HG03196 (cell line): Measurements from ENCODE around the gene PAGE2B.
"Not testable (repeated sequence)": the region's sequence is repeated elsewhere in the genome, so short reads cannot be mapped to it uniquely, and the experiment has no call there.

Experiments used
- ATAC-seq: cut with Tn5 transposase; IDR thresholded peaks from one replicate; pipeline ENCODE4 v1.9.1; 2021; ENCODE audit not compliant: unreplicated experiment

The PAGE2B gene

DNA sequence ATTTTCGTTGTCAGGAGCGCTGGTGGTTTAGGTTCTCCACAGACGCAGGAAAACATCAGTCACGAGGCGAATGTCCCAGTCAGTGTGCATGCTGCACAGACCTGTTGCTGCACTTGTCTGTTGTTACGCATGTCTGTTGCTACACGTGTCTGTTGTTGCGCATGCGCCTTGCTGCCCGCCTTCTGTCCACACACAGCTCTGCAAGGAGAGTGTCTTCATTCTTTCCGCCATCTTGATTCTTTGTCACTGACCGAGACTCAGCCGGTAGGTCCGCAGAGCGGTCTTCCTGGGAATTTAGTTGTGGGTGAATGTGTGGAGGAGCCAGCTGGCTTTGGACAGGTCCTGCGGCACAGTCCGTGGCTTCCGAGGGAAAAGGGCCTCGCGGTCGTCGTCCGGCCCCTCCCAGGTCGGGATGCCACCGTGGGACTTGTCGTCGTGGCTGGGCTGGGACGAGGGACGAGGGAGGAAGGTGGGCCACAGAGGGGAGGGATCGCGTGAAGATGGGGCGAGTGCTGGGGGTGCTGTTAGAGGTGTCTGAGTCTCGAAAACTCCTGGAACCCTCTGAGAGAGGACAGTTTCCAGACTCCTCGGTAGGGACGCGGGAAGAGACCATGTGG is at the start of gene PAGE2B:
Gene PAGE2B (plus strand): TSS at position 180 of the 617 bp plus-strand sequence. CDS start 1,012 bp downstream, outside the sequence.
- ATAC-seq, result no peak

GRCh38 chrX:55026143-55026542 is 48.7 kb upstream of the PAGE2B start:
- ATAC-seq, result no peak

GRCh38 chrX:55026840-55027239 is 48.0 kb upstream of the PAGE2B start:
- ATAC-seq, result no peak

DNA sequence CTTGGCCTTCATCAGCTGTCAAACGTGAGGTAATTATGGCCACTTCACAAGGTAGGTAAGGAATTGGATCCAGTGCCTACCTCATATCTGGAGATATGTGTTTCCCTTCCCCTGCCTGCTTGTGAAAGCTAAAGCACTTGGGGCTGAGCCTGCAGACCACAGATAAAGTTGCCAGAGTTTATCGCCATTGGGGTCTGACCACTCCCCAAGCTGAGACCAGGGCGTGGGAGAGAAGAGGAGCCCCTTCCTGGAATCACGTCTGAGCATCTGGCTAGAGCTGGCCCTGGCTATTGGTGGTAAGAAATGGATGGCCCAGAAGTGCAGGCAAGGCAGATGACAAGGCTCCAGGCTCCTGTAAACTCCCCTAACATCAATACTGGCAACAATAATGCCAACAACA is 46.8 kb upstream of the PAGE2B start:
- no peak for ATAC-seq

GRCh38 chrX:55028611-55029010 is 46.2 kb upstream of the PAGE2B start:
- ATAC-seq, result no peak

DNA sequence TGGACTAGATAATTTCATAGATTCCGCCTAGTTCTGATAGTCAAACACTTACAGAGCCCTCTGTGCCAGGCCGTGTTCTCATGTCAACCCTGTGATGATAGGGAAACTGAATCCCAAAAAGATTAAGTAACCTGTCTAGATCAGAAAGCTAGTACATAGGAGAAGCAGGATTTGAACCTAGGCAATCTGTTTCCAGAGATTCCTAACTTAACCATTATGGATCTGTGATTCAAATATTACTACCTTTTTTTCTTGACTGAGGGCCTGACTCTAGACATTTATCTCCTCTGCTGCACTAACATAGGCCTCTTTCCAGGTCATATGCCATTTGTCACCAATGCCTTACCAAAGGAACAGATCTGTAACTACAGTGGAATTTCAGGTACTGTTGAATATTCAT is 45.5 kb upstream of the PAGE2B start:
- ATAC-seq, result no peak

DNA sequence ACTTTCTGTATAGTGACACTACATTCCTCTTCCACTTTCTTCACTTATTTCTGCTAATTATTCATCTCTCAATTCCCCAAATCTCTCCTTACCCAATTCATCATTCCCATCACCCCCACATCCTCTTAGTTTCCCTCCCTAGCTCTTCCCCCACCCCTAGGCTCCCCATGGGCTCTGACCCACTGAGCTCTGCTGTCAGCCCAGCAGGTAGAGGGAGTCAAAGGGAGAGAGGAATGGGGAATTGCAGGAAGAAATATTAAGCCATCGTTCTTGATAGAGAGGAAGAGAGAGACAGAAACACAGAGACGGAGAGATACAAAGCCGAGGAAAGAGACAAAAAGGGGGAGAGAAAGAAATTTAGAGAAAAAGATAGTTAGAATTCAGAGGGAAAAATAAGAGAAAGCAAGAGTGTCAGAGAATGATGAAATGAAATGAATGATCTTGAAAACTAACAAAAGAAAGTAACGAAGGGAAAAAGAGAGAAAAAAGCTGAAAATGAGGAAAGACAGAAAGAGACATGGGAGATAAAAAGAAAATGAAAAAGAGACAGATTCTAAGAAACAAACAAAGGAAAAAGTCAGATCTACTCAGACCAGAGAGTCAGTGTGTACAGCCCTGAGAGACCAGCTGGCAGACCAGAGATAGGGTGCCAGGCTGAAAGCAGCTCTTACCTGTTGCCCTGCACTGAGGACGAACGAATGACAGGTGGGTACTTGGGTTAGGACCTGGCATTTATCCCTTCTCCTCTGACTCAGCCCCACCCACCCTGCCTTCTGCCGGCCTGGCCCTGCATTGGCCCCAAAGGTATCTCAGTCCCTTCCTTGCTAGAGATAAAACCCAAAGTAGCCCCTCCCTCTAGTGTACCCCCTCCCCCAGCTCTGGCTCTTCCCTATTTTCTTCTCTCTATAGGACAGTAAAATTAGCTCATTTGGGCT is 44.3 kb upstream of the PAGE2B start, which contains the start of gene ALAS2:
Gene ALAS2 (minus strand): TSS at position 707 of the 935 bp plus-strand sequence. CDS start 4,977 bp downstream, outside the sequence.
- ATAC-seq, result no peak

- no peak for ATAC-seq
These were observed 41.4 kb upstream of the PAGE2B start for GRCh38 chrX:55033429-55033828.

GRCh38 chrX:55039471-55039870 is 35.4 kb upstream of the PAGE2B start:
- ATAC-seq, result no peak

DNA sequence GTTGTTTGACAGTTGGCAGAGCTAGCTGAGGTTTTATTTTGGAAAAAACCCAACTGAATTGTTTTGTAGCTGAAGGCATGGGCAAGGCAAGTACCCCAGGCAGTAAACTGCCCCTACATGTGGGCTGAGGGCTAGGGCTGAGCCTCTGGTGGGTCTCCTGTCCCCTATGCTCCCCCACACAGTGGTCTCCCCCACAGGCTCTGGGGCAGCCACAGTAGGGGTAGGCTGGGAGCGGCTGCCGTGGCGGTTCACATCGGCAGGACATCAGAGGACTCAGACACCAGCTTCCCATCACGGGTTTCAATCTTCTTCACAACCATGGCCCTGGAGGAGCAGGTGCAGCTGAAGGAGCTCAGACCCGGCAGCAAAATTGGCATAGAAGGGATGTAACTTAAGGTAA is 33.3 kb upstream of the PAGE2B start:
- no peak for ATAC-seq

DNA sequence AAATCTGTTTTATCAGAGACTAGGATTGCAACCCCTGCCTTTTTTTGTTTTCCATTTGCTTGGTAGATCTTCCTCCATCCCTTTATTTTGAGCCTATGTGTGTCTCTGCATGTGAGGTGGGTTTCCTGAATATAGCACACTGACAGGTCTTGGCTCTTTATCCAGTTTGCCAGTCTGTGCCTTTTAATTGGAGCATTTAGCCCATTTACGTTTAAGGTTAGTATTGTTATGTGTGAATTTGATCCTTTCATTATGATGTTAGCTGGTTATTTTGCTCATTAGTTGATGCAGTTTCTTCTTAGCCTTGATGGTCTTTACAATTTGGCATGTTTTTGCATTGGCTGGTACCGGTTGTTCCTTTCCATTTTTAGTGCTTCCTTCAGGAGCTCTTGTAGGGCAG is 24.2 kb upstream of the PAGE2B start:
- not testable (repeated sequence) for ATAC-seq

DNA sequence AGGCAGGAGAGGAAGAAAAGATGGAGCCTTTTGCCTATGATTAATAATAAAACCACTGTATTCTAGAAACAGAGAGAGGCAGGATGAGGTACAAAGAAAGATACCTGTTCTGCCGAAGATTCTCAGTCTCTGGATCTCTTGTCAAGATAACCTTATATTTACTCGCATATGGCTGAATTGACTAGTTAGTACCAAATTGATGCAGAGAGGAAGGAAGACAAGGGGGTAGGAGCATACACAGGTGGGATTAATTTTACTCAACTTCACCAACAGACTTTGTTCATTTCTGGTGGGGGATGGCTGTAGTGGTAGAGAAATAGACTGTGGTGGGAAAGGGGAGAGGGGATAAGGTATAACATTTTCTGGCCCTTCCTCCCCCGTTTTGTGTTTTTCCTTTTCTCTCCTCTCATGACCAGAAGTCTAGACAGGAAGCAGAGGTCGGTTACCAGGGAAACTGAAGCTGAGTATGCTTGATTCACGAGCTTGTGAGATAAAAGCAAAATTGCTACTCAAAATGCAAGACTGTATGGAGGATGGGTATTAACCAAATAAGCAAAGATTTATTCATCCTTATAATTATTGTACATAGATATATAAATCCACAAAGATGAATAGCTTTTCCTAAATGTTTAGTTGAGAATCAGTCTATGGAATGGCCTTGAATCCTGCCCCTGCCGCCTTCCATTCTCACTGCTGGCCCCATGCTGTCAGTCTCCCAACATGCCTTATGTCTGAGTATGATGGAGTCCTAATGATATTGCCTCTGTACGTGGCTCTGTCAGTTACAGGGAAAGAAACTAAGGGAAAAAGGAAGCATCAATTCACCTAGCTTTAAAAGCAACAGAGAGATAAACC is 17.8 kb upstream of the PAGE2B start:
- ATAC-seq, result no peak

GRCh38 chrX:55057675-55058249 is 17.1 kb upstream of the PAGE2B start:
- no peak for ATAC-seq

GRCh38 chrX:55067180-55067579 is 7.7 kb upstream of the PAGE2B start:
- ATAC-seq, result not testable (repeated sequence)

DNA sequence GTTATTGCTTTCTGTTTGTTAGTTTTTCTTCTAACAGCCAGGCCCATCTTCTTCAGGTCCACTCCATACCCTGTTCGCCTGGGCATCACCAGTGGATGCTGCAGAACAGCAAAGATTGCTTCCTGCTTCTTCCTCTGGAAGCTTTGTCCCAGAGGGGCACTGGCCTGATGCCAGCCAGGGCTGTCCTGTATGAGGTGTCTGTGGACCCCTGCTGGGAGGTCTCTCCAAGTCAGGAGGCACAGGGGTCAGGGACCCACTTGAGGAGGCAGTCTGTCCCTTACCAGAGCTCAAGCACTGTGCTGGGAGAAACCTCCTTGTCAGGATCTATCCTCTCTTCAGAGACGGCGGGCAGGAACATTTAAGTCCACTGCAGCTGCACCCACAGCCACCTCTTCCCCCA is 2.5 kb upstream of the PAGE2B start:
- no peak for ATAC-seq

- ATAC-seq, result no peak
These were observed 14.1 kb downstream of the PAGE2B start, which contains the start of gene PAGE2 for GRCh38 chrX:55088795-55089489. TSS of gene PAGE2 (plus strand) at chrX:55089018. CDS start at chrX:55090021, 1,003 bp downstream.

- ATAC-seq, result no peak
These were observed 23.9 kb downstream of the PAGE2B start for GRCh38 chrX:55098691-55099090.

- ATAC-seq, result no peak
These were observed 24.3 kb downstream of the PAGE2B start for GRCh38 chrX:55099162-55099561.

DNA sequence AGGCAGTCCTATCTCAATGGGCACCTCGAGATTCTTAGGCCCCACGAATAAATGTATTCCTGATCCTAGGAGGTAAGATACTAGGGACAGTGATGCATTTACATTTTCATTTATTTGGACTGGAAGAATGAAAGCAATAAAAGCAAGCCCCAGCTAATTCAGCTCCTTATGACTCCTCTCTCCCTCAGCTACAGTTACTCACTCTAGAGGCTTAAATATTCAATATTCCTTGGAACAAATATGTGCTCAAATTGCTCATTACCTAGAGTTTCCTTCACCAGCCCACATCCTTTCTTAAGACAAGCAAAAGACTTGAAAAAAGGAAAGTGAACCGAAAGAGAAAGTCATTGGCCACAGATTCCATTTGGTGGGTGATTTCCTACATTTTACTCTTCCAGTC is 27.9 kb downstream of the PAGE2B start:
- no peak for ATAC-seq

- ATAC-seq, result no peak
These were observed 32.4 kb downstream of the PAGE2B start for GRCh38 chrX:55107262-55107661.
